ENCODE results near the gene SOAT2.

SOAT2 gene

GRCh38 chr12:53064613-53065436 is 38.5 kb upstream of the SOAT2 start:
- DNase-seq (ENCODE audit: low read depth), result no peak

- DNase-seq (ENCODE audit: low read depth), result no peak
Observed at GRCh38 chr12:53065470-53065869, 37.8 kb upstream of the SOAT2 start.

GRCh38 chr12:53065975-53066931 is 37.0 kb upstream of the SOAT2 start:
- peak; percentile 65 for DNase-seq (ENCODE audit: low read depth)

GRCh38 chr12:53067074-53067992 is 36.0 kb upstream of the SOAT2 start:
- DNase-seq (ENCODE audit: low read depth), result no peak

- DNase-seq (ENCODE audit: low read depth), result no peak
Observed at GRCh38 chr12:53067993-53068770, 35.1 kb upstream of the SOAT2 start.

GRCh38 chr12:53068811-53069585 is 34.3 kb upstream of the SOAT2 start:
- DNase-seq (ENCODE audit: low read depth), result no peak

GRCh38 chr12:53069621-53070410 is 33.5 kb upstream of the SOAT2 start:
- DNase-seq (ENCODE audit: low read depth), result no peak

- no peak for DNase-seq (ENCODE audit: low read depth)
Observed at GRCh38 chr12:53070877-53071492, 32.3 kb upstream of the SOAT2 start.

- no peak for DNase-seq (ENCODE audit: low read depth)
Observed at GRCh38 chr12:53071591-53072551, 31.4 kb upstream of the SOAT2 start.

GRCh38 chr12:53073881-53074280 is 29.4 kb upstream of the SOAT2 start:
- DNase-seq (ENCODE audit: low read depth), result no peak

- no peak for DNase-seq (ENCODE audit: low read depth)
Observed at GRCh38 chr12:53074283-53074998, 28.8 kb upstream of the SOAT2 start.

GRCh38 chr12:53074999-53075370 is 28.3 kb upstream of the SOAT2 start:
- no peak for DNase-seq (ENCODE audit: low read depth)

GRCh38 chr12:53076461-53076860 is 26.8 kb upstream of the SOAT2 start:
- DNase-seq (ENCODE audit: low read depth), result no peak

GRCh38 chr12:53077030-53077429 is 26.3 kb upstream of the SOAT2 start:
- DNase-seq (ENCODE audit: low read depth), result no peak

- DNase-seq (ENCODE audit: low read depth), result no peak
Observed at GRCh38 chr12:53078425-53079225, 24.7 kb upstream of the SOAT2 start.

All from GM04504 (cell line).